SK-N-SH treated with all-trans-retinoic acid at 6 μM for 48 hours (cell line): ENCODE results near the gene HIRA.
A peak's percentile ranks its signal among the peaks of the same experiment; 100 is the strongest.

Experiments used
- ATAC-seq: fragments of 200-7000 bp; cut with Tn5 transposase; 3 replicates; pipeline ENCODE4 v1.9.1; 2020; ENCODE audit warnings: mild to moderate bottlenecking, moderate library complexity
- ARNTL ChIP-seq: fragments of 450-650 bp; formaldehyde crosslinking; IDR thresholded peaks from 2 replicates; pipeline ENCODE4 v1.5.0; 2020; ENCODE audit warnings: low read depth, mild to moderate bottlenecking, moderate library complexity, borderline replicate concordance
- BACH2 ChIP-seq: fragments of 250-450 bp; sonication (Bioruptor Pico); IDR thresholded peaks from 2 replicates; pipeline ENCODE4 v1.9.0; 2021; ENCODE audit warnings: mild to moderate bottlenecking, borderline replicate concordance
- ESRRG ChIP-seq: fragments of 250-450 bp; sonication (Bioruptor Pico); IDR thresholded peaks from 2 replicates; pipeline ENCODE4 v1.6.1; 2021; ENCODE audit warnings: mild to moderate bottlenecking
- GLIS3 ChIP-seq: fragments of 250-450 bp; sonication (Bioruptor Pico); IDR thresholded peaks from 2 replicates; pipeline ENCODE4 v1.5.0; 2020; ENCODE audit warnings: mild to moderate bottlenecking, moderate library complexity
- ISL1 ChIP-seq: fragments of 250-450 bp; sonication (Bioruptor Pico); IDR thresholded peaks from 2 replicates; pipeline ENCODE4 v2.1.2; 2022; ENCODE audit warnings: mild to moderate bottlenecking, moderate library complexity
- RARB ChIP-seq: fragments of 250-450 bp; sonication (Bioruptor Pico); IDR thresholded peaks from 2 replicates; pipeline ENCODE4 v1.8.0; 2021; ENCODE audit warnings: mild to moderate bottlenecking, moderate library complexity
- SNAI2 ChIP-seq: fragments of 250-450 bp; sonication (Bioruptor Pico); IDR thresholded peaks from 2 replicates; pipeline ENCODE4 v1.5.0; 2020; ENCODE audit warnings: mild to moderate bottlenecking, moderate library complexity
- TCF4 ChIP-seq: fragments of 250-450 bp; sonication (Bioruptor Pico); IDR thresholded peaks from 2 replicates; pipeline ENCODE4 v1.8.0; 2021; ENCODE audit warnings: mild to moderate bottlenecking, moderate library complexity, borderline replicate concordance
- TOX ChIP-seq: fragments of 250-450 bp; sonication (Bioruptor Pico); IDR thresholded peaks from 2 replicates; pipeline ENCODE4 v1.8.0; 2021; ENCODE audit warnings: mild to moderate bottlenecking, moderate library complexity, borderline replicate concordance
- TSHZ2 ChIP-seq: fragments of 250-450 bp; sonication (Bioruptor Pico); IDR thresholded peaks from 2 replicates; pipeline ENCODE4 v1.5.0; 2020; ENCODE audit warnings: mild to moderate bottlenecking, moderate library complexity
- ZFP3 ChIP-seq: fragments of 250-450 bp; sonication (Bioruptor Pico); IDR thresholded peaks from 2 replicates; pipeline ENCODE4 v1.5.0; 2020; ENCODE audit warnings: mild to moderate bottlenecking, moderate library complexity
- ZFP30 ChIP-seq: fragments of 450-650 bp; formaldehyde crosslinking; IDR thresholded peaks from 2 replicates; pipeline ENCODE4 v1.5.0; 2022; ENCODE audit warnings: mild to moderate bottlenecking, moderate library complexity
- ZNF565 ChIP-seq: fragments of 450-650 bp; formaldehyde crosslinking; conservative IDR thresholded peaks from 2 replicates; pipeline ENCODE4 v1.5.0; 2020; ENCODE audit warnings: low read depth, mild to moderate bottlenecking, moderate library complexity
- ZNF70 ChIP-seq: fragments of 450-650 bp; formaldehyde crosslinking; IDR thresholded peaks from 2 replicates; pipeline ENCODE4 v1.5.0; 2020; ENCODE audit warnings: mild to moderate bottlenecking, moderate library complexity
- ZNF8 ChIP-seq: fragments of 450-650 bp; formaldehyde crosslinking; IDR thresholded peaks from 2 replicates; pipeline ENCODE4 v1.5.0; 2020; ENCODE audit warnings: mild to moderate bottlenecking, moderate library complexity
- TF ChIP-seq, protein P1 (sequence below): fragments of 250-450 bp; sonication (Bioruptor Pico); IDR thresholded peaks from 2 replicates; pipeline ENCODE4 v1.8.0; 2020; ENCODE audit warnings: mild to moderate bottlenecking, moderate library complexity, borderline replicate concordance
- TF ChIP-seq, protein P2 (sequence below): fragments of 250-450 bp; sonication (Bioruptor Pico); IDR thresholded peaks from 2 replicates; pipeline ENCODE4 v1.5.1; 2021; ENCODE audit warnings: mild to moderate bottlenecking, moderate library complexity
- TF ChIP-seq, protein P3 (sequence below): fragments of 250-450 bp; sonication (Bioruptor Pico); IDR thresholded peaks from 2 replicates; pipeline ENCODE4 v1.5.1; 2020; ENCODE audit warnings: low read depth, mild to moderate bottlenecking, moderate library complexity

HIRA gene

GRCh38 chr22:19343470-19343869 lies 88.1 kb downstream of the HIRA start:
- no peak for ATAC-seq
- no peak for TF ChIP-seq RARB (CRISPR knock-in tag)
- no peak for TF ChIP-seq TSHZ2
- no peak for TF ChIP-seq TOX (CRISPR knock-in tag)
- TF ChIP-seq ARNTL (CRISPR knock-in tag) = no peak
- TF ChIP-seq ZNF565 (CRISPR knock-in tag) = no peak
- no peak for TF ChIP-seq ZFP3 (CRISPR knock-in tag)
- no peak for TF ChIP-seq ISL1
- no peak for TF ChIP-seq ZNF8 (CRISPR knock-in tag)
- TF ChIP-seq ESRRG (CRISPR knock-in tag) = no peak

- no peak for ATAC-seq
- TF ChIP-seq ESRRG (CRISPR knock-in tag) = no peak
- no peak for TF ChIP-seq SNAI2 (CRISPR knock-in tag)
- TF ChIP-seq, protein P1, sequence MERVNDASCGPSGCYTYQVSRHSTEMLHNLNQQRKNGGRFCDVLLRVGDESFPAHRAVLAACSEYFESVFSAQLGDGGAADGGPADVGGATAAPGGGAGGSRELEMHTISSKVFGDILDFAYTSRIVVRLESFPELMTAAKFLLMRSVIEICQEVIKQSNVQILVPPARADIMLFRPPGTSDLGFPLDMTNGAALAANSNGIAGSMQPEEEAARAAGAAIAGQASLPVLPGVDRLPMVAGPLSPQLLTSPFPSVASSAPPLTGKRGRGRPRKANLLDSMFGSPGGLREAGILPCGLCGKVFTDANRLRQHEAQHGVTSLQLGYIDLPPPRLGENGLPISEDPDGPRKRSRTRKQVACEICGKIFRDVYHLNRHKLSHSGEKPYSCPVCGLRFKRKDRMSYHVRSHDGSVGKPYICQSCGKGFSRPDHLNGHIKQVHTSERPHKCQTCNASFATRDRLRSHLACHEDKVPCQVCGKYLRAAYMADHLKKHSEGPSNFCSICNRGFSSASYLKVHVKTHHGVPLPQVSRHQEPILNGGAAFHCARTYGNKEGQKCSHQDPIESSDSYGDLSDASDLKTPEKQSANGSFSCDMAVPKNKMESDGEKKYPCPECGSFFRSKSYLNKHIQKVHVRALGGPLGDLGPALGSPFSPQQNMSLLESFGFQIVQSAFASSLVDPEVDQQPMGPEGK (CRISPR knock-in tag) = no peak
- no peak for TF ChIP-seq BACH2 (CRISPR knock-in tag)
- TF ChIP-seq TOX (CRISPR knock-in tag) = no peak
- TF ChIP-seq, protein P2, sequence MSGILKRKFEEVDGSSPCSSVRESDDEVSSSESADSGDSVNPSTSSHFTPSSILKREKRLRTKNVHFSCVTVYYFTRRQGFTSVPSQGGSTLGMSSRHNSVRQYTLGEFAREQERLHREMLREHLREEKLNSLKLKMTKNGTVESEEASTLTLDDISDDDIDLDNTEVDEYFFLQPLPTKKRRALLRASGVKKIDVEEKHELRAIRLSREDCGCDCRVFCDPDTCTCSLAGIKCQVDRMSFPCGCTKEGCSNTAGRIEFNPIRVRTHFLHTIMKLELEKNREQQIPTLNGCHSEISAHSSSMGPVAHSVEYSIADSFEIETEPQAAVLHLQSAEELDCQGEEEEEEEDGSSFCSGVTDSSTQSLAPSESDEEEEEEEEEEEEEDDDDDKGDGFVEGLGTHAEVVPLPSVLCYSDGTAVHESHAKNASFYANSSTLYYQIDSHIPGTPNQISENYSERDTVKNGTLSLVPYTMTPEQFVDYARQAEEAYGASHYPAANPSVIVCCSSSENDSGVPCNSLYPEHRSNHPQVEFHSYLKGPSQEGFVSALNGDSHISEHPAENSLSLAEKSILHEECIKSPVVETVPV (CRISPR knock-in tag) = no peak
These were observed 90.0 kb downstream of the HIRA start for GRCh38 chr22:19341500-19341899.

- TF ChIP-seq ESRRG (CRISPR knock-in tag) (no peak), BACH2 (CRISPR knock-in tag) (no peak), RARB (CRISPR knock-in tag) (no peak), SNAI2 (CRISPR knock-in tag) (no peak), TCF4 (CRISPR knock-in tag) (no peak), ZFP30 (CRISPR knock-in tag) (peak; percentile 93), ZNF565 (CRISPR knock-in tag) (no peak)
- TF ChIP-seq, protein P3, sequence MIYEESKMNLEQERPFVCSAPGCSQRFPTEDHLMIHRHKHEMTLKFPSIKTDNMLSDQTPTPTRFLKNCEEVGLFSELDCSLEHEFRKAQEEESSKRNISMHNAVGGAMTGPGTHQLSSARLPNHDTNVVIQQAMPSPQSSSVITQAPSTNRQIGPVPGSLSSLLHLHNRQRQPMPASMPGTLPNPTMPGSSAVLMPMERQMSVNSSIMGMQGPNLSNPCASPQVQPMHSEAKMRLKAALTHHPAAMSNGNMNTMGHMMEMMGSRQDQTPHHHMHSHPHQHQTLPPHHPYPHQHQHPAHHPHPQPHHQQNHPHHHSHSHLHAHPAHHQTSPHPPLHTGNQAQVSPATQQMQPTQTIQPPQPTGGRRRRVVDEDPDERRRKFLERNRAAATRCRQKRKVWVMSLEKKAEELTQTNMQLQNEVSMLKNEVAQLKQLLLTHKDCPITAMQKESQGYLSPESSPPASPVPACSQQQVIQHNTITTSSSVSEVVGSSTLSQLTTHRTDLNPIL (CRISPR knock-in tag) = no peak
These were observed 94.4 kb downstream of the HIRA start for GRCh38 chr22:19337137-19337536.

GRCh38 chr22:19336133-19337075 lies 95.1 kb downstream of the HIRA start:
- no peak for ATAC-seq
- TF ChIP-seq ZNF565 (CRISPR knock-in tag) (no peak), ESRRG (CRISPR knock-in tag) (no peak), ZNF70 (CRISPR knock-in tag) (no peak), ISL1 (no peak), ZNF8 (CRISPR knock-in tag) (no peak), TCF4 (CRISPR knock-in tag) (no peak), RARB (CRISPR knock-in tag) (no peak), TOX (CRISPR knock-in tag) (no peak), GLIS3 (CRISPR knock-in tag) (no peak), ZFP3 (CRISPR knock-in tag) (no peak)
- TF ChIP-seq, protein P3 (CRISPR knock-in tag) = no peak
- TF ChIP-seq, protein P2 (CRISPR knock-in tag) = no peak
- TF ChIP-seq, protein P1 (CRISPR knock-in tag) = no peak

More at GRCh38 chr22:19337137-19337536, 94.4 kb downstream of the HIRA start:
- ATAC-seq = no peak
